Stimulated activated CD4-positive, alpha-beta T cell treated with anti-CD3 and anti-CD28 coated beads, Interleukin-12 subunit alpha, Interleukin-12 subunit beta, amount 100 ng/mL, for 4 hours (primary cell): Measurements from ENCODE around the gene GAREM1.
A peak's percentile ranks its signal among the peaks of the same experiment; 100 is the strongest.
"Not testable (repeated sequence)": the region's sequence is repeated elsewhere in the genome, so short reads cannot be mapped to it uniquely, and the experiment has no call there.

Experiments
- DNase-seq: peaks from one replicate; pipeline ENCODE4 v3.0.0-alpha.2; 2020

The GAREM1 gene

GRCh38 chr18:32470714-32471633, at the start of gene GAREM1:
TSS of gene GAREM1 (minus strand) at chr18:32470882. CDS start at chr18:32470428, 454 bp downstream.
- peak; percentile 66 for DNase-seq

GRCh38 chr18:32511147-32511546, 40.5 kb upstream of the GAREM1 start:
- no peak for DNase-seq

DNA sequence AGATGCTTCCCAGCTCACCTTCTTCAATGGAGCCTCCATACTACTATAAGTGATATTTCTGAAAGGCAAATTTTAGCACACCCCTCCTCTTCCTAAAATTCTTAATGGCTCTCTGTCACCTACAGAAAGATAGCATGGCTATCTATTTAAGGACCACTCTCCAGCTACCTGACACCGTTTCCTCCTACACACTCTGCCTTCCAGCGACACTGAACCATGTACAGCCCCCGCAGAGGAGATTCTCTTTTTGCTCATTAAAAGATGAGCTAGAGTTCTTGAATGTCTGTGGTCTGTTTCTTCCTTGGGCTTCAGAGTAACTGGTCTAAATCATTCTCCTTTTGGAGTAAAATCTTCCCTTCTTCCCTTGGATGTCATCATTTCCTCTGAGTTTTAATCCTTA, 38.4 kb upstream of the GAREM1 start:
- no peak for DNase-seq

- DNase-seq, result no peak
Observed at GRCh38 chr18:32507093-32507492, 36.4 kb upstream of the GAREM1 start.

DNA sequence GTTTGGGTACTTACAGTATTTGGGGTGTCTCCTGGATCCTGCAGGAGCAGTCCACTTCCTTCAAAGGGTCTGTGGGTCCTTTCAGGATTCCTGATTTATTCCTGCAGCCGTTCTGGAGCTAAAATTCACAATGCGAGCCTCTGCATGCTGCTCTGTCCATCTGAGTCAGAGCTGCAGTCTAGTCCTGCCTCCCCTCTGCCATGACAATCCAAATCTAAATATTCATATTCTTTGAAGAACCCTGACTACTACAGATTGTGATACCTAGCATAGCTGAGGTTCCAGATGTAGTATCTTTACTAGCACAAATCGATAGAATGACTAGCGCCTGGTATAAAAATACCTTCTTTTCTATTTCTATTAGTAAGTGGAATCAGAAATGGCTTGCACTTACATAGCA, 31.3 kb upstream of the GAREM1 start:
- no peak for DNase-seq

DNA sequence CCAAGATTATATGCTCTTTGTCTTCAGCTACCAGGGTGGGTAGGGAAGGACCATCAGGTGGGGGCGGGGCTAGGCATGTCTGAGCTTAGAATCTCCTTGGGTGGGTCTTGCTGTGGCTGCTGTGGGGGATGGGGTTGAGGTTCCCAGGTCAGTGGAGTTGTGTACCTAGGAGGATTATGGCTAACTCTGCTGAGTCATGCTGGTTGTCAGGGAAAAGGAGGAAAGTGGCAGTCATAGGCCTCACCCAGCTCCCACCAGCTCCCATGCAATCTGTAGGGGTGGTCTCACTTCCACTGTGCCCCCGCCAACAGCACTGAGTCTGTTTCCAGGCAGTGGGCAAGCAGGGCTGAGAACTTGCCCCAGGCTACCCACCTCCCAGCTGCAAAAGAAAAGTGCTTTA, 30.6 kb upstream of the GAREM1 start:
- DNase-seq, result not testable (repeated sequence)

GRCh38 chr18:32483002-32483401, 12.3 kb upstream of the GAREM1 start:
- DNase-seq, result no peak

- no peak for DNase-seq
Observed at GRCh38 chr18:32482117-32482516, 11.4 kb upstream of the GAREM1 start.

- DNase-seq, result no peak
Observed at GRCh38 chr18:32480581-32480980, 9.9 kb upstream of the GAREM1 start.

GRCh38 chr18:32478807-32479206, 8.1 kb upstream of the GAREM1 start:
- no peak for DNase-seq

GRCh38 chr18:32478317-32478716, 7.6 kb upstream of the GAREM1 start:
- DNase-seq, result no peak

DNA sequence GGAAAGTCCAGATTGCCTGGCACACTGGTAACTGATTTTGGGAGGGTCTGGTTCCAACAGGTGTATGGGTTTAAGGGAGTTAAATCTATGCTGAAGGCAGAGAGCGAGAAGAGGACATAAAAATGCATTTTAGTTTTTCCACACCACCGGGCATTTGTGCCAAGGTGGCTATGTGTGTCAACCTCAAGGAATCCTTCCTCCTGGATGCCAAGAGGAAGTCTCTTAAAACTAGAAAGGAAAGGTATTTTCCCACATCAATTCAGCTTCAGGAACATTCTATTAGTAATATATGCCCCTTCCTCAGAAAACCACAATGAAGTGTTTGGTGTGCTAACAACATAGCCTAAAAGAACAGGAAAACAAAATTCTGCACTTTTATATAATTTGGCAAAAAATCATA, 5.4 kb upstream of the GAREM1 start:
- no peak for DNase-seq

GRCh38 chr18:32475069-32475468, 4.4 kb upstream of the GAREM1 start:
- not testable (repeated sequence) for DNase-seq

- DNase-seq, result no peak
Observed at GRCh38 chr18:32473325-32473724, 2.6 kb upstream of the GAREM1 start.

- no peak for DNase-seq
Observed at GRCh38 chr18:32472841-32473240, 2.2 kb upstream of the GAREM1 start.

- no peak for DNase-seq
Observed at GRCh38 chr18:32470460-32470713, 295 bp downstream of the GAREM1 start.

- peak; percentile 2 for DNase-seq
Observed at GRCh38 chr18:32469691-32470459, 807 bp downstream of the GAREM1 start.

- DNase-seq, result no peak
Observed at GRCh38 chr18:32469190-32469651, 1.5 kb downstream of the GAREM1 start.

- no peak for DNase-seq
Observed at GRCh38 chr18:32468147-32468845, 2.4 kb downstream of the GAREM1 start.

DNA sequence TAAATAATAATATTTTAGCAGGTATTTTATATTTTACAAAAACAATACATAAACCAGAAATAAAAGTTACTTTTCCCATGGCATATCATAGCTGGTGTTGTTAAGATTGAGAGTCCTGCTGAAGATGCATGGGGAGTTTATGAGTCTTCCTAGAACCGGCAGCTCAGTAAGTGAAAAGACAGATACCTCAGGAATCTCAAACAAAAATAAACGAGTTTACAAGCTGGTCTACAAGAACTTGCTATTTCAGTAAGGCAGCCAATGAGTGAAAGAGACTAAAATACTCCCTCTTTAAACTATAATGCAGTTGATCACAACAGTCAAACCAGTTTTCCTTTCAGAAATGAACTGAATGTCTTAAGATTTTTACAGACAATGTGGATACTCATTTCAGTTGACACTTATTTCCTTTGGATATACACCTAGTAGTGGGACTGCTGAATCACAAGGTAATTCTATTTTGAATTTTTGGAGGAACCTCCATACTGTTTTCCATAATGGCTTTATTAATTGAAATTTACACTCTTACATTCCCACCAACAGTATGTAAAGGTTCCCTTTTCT, 8.9 kb downstream of the GAREM1 start:
- DNase-seq, result no peak

GRCh38 chr18:32460171-32460731, 10.4 kb downstream of the GAREM1 start:
- DNase-seq, result no peak

DNA sequence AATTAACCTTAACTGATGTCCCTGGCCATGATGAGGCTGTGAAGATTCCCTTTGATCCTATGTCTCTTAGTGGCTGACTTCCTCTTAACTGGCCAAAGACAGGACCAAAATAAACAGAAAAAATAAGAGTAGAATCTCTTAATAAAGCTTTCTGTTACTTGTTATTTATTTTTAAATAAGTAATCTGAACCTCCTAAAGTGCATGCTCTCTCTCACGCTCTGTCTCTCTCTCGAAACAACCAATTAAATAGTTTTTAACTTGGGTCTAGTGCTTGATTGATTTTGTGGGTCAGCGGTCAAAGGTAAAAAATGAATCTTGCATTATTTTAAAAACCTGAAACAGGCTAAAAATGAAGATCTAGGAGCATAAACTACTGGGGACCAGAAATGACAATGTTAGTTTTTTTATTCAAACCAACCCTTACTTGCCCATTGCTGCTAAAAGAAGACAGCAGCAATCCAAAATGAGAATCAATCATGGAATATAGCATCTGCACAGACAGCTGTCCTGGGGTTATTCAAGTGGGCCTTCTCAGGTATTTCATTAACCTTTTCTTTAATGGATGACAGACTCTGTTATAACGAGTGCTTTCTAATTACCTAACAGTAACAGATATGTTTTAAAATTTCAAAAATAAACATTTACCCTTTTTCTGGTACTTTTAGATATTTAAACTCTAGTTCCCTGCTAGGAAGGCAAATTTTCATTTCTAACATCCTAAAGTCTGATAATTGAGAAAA, 11.2 kb downstream of the GAREM1 start:
- DNase-seq, result no peak
